PC-9 (cell line): ENCODE results near the gene GMNN. TPM values are rescaled to one million over a fixed set of nuclear protein-coding genes. Genes with fewer than 3 reads are reported as not detected.
A peak's percentile ranks its signal among the peaks of the same experiment; 100 is the strongest.
"Not testable (repeated sequence)": the region's sequence is repeated elsewhere in the genome, so short reads cannot be mapped to it uniquely, and the experiment has no call there.

Experiments used
- BruUV-seq: library from RNA; stranded (reverse); fragments of 400-500 nt; replicated peaks from 2 replicates; lab custom pipeline; 2021; lab: Mats Ljungman, UMichigan
- CTCF ChIA-PET: fragments of 300-600 bp; sonication (Branson Sonifier 250); formaldehyde crosslinking; loops from one replicate; lab custom pipeline; 2022; ENCODE audit warnings: antibody characterized with exemption; lab: Charles Lee
- POLR2A ChIA-PET: fragments of 300-600 bp; sonication (Branson Sonifier 250); formaldehyde crosslinking; loops from one replicate; lab custom pipeline; 2022; ENCODE audit warnings: antibody characterized with exemption; ENCODE audit not compliant: unreplicated experiment; lab: Charles Lee
- DNase-seq, 2 experiments: peaks; one replicate each; pipeline versions ENCODE4 v3.0.0 to v3.0.0-alpha.2; 2015 to 2022; ENCODE audit warnings: mixed read lengths in 1 of 2
- H2AFZ ChIP-seq: fragments of 200-600 bp; sonication (generic); 2 replicates; pipeline ENCODE4 v1.8.1; 2017; ENCODE audit warnings: antibody characterized with exemption
- H3F3A ChIP-seq: fragments of 200-600 bp; sonication (generic); 2 replicates; pipeline ENCODE4 v1.8.1; 2017; ENCODE audit warnings: antibody characterized with exemption, mild to moderate bottlenecking, low read depth; ENCODE audit not compliant: insufficient read depth
- H3K27ac ChIP-seq: fragments of 200-600 bp; sonication (generic); 2 replicates; pipeline ENCODE4 v1.6.1; 2016; ENCODE audit warnings: mixed run types
- H3K27me3 ChIP-seq: fragments of 200-600 bp; sonication (generic); 2 replicates; pipeline ENCODE4 v1.6.1; 2016; ENCODE audit warnings: low read depth, mixed run types; ENCODE audit not compliant: insufficient read depth
- H3K36me3 ChIP-seq: fragments of 200-600 bp; sonication (generic); 2 replicates; pipeline ENCODE4 v1.6.1; 2016; ENCODE audit warnings: low read depth, mixed run types
- H3K4me1 ChIP-seq: fragments of 200-600 bp; sonication (generic); replicated peaks from 2 replicates; pipeline ENCODE4 v1.6.1; 2016; ENCODE audit warnings: mixed run types; ENCODE audit not compliant: insufficient read depth
- H3K4me2 ChIP-seq: fragments of 200-600 bp; sonication (generic); 2 replicates; pipeline ENCODE4 v1.6.1; 2017; ENCODE audit warnings: mixed run types
- H3K4me3 ChIP-seq: fragments of 200-600 bp; sonication (generic); 2 replicates; pipeline ENCODE4 v1.6.1; 2016; ENCODE audit warnings: mixed run types
- H3K79me2 ChIP-seq: fragments of 200-600 bp; sonication (generic); 2 replicates; pipeline ENCODE4 v1.6.1; 2017; ENCODE audit warnings: low read depth, mixed run types
- H3K9me2 ChIP-seq: fragments of 200-600 bp; sonication (generic); 2 replicates; pipeline ENCODE4 v1.8.1; 2017; ENCODE audit warnings: mild to moderate bottlenecking; ENCODE audit not compliant: insufficient read depth
- H3K9me3 ChIP-seq: fragments of 200-600 bp; sonication (generic); 2 replicates; pipeline ENCODE4 v1.8.1; 2016; ENCODE audit warnings: low read depth; ENCODE audit not compliant: insufficient read depth
- H4K20me1 ChIP-seq: fragments of 200-600 bp; sonication (generic); 2 replicates; pipeline ENCODE4 v1.8.1; 2017; ENCODE audit not compliant: insufficient read depth
- CTCF ChIP-seq: fragments of 200-600 bp; sonication (generic); conservative IDR thresholded peaks from 2 replicates; pipeline ENCODE4 v1.6.1; 2017; ENCODE audit warnings: mixed run types, antibody characterized with exemption, mild to moderate bottlenecking, moderate library complexity
- EZH2 ChIP-seq: fragments of 200-600 bp; sonication (generic); IDR thresholded peaks from 2 replicates; pipeline ENCODE4 v1.8.0; 2017; ENCODE audit warnings: antibody characterized with exemption, low read depth
- intact Hi-C: fragments of 100-400 bp; cut with micrococcal nuclease; formaldehyde crosslinking; loops from one replicate; pipeline ENCODE4 v1.10.0; 2022; ENCODE audit not compliant: unreplicated experiment
- total RNA-seq: library from RNA; stranded (reverse); gene quantifications from 2 replicates; pipeline ENCODE4 v1.2.3, GENCODE V29; 2021

GMNN gene
- total RNA-seq, 1 experiment from 2014 or later, result 54.8 TPM

GRCh38 chr6:24744911-24745310, 29.8 kb upstream of the GMNN start:
- Histone ChIP-seq H3F3A (peaks cover 28% of the 10 kb centered on the region), H3K79me2 (no peaks in the 10 kb centered on the region), H3K4me1 (peaks cover 26% of the 10 kb centered on the region), H3K36me3 (no peaks in the 10 kb centered on the region), H3K27ac (peak overlapping the region; percentile 97; the same call in 1 of the 2 replicates), H3K4me2 (no peak overlapping the region), H3K9me3 (no peaks in the 10 kb centered on the region), H2AFZ (no peak overlapping the region), H3K9me2 (no peaks in the 10 kb centered on the region), H3K4me3 (no peak overlapping the region), H3K27me3 (no peaks in the 10 kb centered on the region), H4K20me1 (no peaks in the 10 kb centered on the region)
- ChIA-PET CTCF (interaction anchor here (0.7 kb wide), 1 partner anchor 356 kb away, joined by 3 read pairs; no protein-coding TSS in a partner anchor), POLR2A (no interaction called here)
- DNase-seq, result no peak
- intact Hi-C loops, result no loop called here
- no peak for TF ChIP-seq EZH2
- no peak for TF ChIP-seq CTCF
- no TSS peak for BruUV-seq

GRCh38 chr6:24749297-24749696, 25.4 kb upstream of the GMNN start:
- ChIA-PET POLR2A (no interaction called here), CTCF (no interaction called here)
- Histone ChIP-seq H3K4me1 (peaks cover 4% of the 10 kb centered on the region), H2AFZ (0 out of 2 replicates have a peak overlapping the region, but pooled peaks have one; percentile 15), H3F3A (peaks cover 4% of the 10 kb centered on the region), H3K27ac (no peak overlapping the region), H3K4me3 (no peak overlapping the region), H4K20me1 (no peaks in the 10 kb centered on the region), H3K79me2 (no peaks in the 10 kb centered on the region), H3K9me2 (no peaks in the 10 kb centered on the region), H3K27me3 (no peaks in the 10 kb centered on the region), H3K4me2 (no peak overlapping the region), H3K9me3 (no peaks in the 10 kb centered on the region), H3K36me3 (no peaks in the 10 kb centered on the region)
- BruUV-seq, result no TSS peak
- intact Hi-C loops, result no loop called here
- TF ChIP-seq CTCF, result no peak
- TF ChIP-seq EZH2, result no peak
- DNase-seq, result no peak

- CTCF ChIA-PET, H3K36me3 ChIP-seq, H3K27me3 ChIP-seq, BruUV-seq, H2AFZ ChIP-seq, H3K4me1 ChIP-seq, DNase-seq, H3K27ac ChIP-seq, H4K20me1 ChIP-seq, H3K79me2 ChIP-seq, H3K4me2 ChIP-seq, H3F3A ChIP-seq, H3K9me2 ChIP-seq, H3K4me3 ChIP-seq, intact Hi-C loops, H3K9me3 ChIP-seq, POLR2A ChIA-PET: not testable (repeated sequence)
Measured at GRCh38 chr6:24750878-24751277, 23.9 kb upstream of the GMNN start.

- TF ChIP-seq CTCF, result no peak
- no peak for TF ChIP-seq EZH2
- no peak overlapping the region for H3K27ac ChIP-seq
- H2AFZ ChIP-seq, result no peak overlapping the region
- no TSS peak for BruUV-seq
- no peaks in the 10 kb centered on the region for H3K27me3 ChIP-seq
- ChIA-PET POLR2A (interaction anchor here (0.5 kb wide), 1 partner anchor 30 kb away, joined by 3 read pairs; no protein-coding TSS in a partner anchor), CTCF (no interaction called here)
- 0 out of 2 replicates have a peak, but pooled peaks cover 5% of the 10 kb centered on the region for H3K4me1 ChIP-seq
- H3K4me2 ChIP-seq, result no peak overlapping the region
- no peaks in the 10 kb centered on the region; the same call in 1 of the 2 replicates for H3F3A ChIP-seq
- 0 out of 2 replicates have a peak, but pooled peaks cover 6% of the 10 kb centered on the region for H3K9me3 ChIP-seq
- H3K9me2 ChIP-seq, result no peaks in the 10 kb centered on the region
- H3K36me3 ChIP-seq, result no peaks in the 10 kb centered on the region
- H3K79me2 ChIP-seq, result no peaks in the 10 kb centered on the region
- no peak overlapping the region for H3K4me3 ChIP-seq
- H4K20me1 ChIP-seq, result no peaks in the 10 kb centered on the region
- DNase-seq, result no peak
- intact Hi-C loops, result no loop called here
Measured at GRCh38 chr6:24752503-24752902, 22.2 kb upstream of the GMNN start.
